ENCODE measurements around the gene STK32C. TPM values are rescaled to one million over a fixed set of nuclear protein-coding genes. Genes with fewer than 3 reads are reported as not detected.

STK32C gene
- total RNA-seq, 1 donor from 2014 or later = 15.2 TPM

GRCh38 chr10:132282667-132283603 lies 24.8 kb downstream of the STK32C start:
- no peak for DNase-seq
- Mint-ChIP-seq H3K27ac (no peak overlapping the region), H3K9me3 (no peaks in the 10 kb centered on the region), H3K4me1 (peaks cover 3% of the 10 kb centered on the region), H3K36me3 (ENCODE audit: low read depth) (no peaks in the 10 kb centered on the region), H3K27me3 (peaks cover 9% of the 10 kb centered on the region), H3K4me3 (no peak overlapping the region)
- intact Hi-C loops (cut with micrococcal nuclease) = no loop called here

GRCh38 chr10:132281915-132282666 lies 25.7 kb downstream of the STK32C start:
- Mint-ChIP-seq H3K27me3 (peaks cover 4% of the 10 kb centered on the region), H3K36me3 (ENCODE audit: low read depth) (no peaks in the 10 kb centered on the region), H3K4me1 (peaks cover 3% of the 10 kb centered on the region), H3K27ac (no peak overlapping the region), H3K4me3 (no peak overlapping the region), H3K9me3 (no peaks in the 10 kb centered on the region)
- intact Hi-C loops (cut with micrococcal nuclease) = no loop called here
- no peak for DNase-seq

GRCh38 chr10:132280646-132281074 lies 27.1 kb downstream of the STK32C start:
- DNase-seq = no peak
- no peak overlapping the region for H3K27ac Mint-ChIP-seq
- H3K9me3 Mint-ChIP-seq = no peaks in the 10 kb centered on the region
- peaks cover 3% of the 10 kb centered on the region for H3K4me1 Mint-ChIP-seq
- H3K36me3 Mint-ChIP-seq (ENCODE audit: low read depth) = no peaks in the 10 kb centered on the region
- intact Hi-C loops (cut with micrococcal nuclease) = no loop called here
- H3K4me3 Mint-ChIP-seq = no peak overlapping the region
- H3K27me3 Mint-ChIP-seq = peaks cover 3% of the 10 kb centered on the region

- no peaks in the 10 kb centered on the region for H3K27me3 Mint-ChIP-seq
- H3K36me3 Mint-ChIP-seq (ENCODE audit: low read depth) = no peaks in the 10 kb centered on the region
- no peak for DNase-seq
- intact Hi-C loops (cut with micrococcal nuclease) = no loop called here
- H3K27ac Mint-ChIP-seq = no peak overlapping the region
- H3K4me3 Mint-ChIP-seq = no peak overlapping the region
- peaks cover 3% of the 10 kb centered on the region for H3K4me1 Mint-ChIP-seq
- no peaks in the 10 kb centered on the region for H3K9me3 Mint-ChIP-seq
Observed at GRCh38 chr10:132279873-132280645, 27.7 kb downstream of the STK32C start.

GRCh38 chr10:132277311-132277741 lies 30.4 kb downstream of the STK32C start:
- Mint-ChIP-seq H3K36me3 (ENCODE audit: low read depth) (no peaks in the 10 kb centered on the region), H3K9me3 (no peaks in the 10 kb centered on the region), H3K4me3 (no peak overlapping the region), H3K4me1 (peaks cover 3% of the 10 kb centered on the region), H3K27me3 (no peaks in the 10 kb centered on the region), H3K27ac (no peak overlapping the region)
- intact Hi-C loops (cut with micrococcal nuclease) = no loop called here
- DNase-seq = no peak

- H3K27me3 Mint-ChIP-seq = no peaks in the 10 kb centered on the region
- no peaks in the 10 kb centered on the region for H3K36me3 Mint-ChIP-seq (ENCODE audit: low read depth)
- H3K9me3 Mint-ChIP-seq = no peaks in the 10 kb centered on the region
- intact Hi-C loops (cut with micrococcal nuclease) = no loop called here
- H3K4me3 Mint-ChIP-seq = no peak overlapping the region
- peaks cover 3% of the 10 kb centered on the region for H3K4me1 Mint-ChIP-seq
- no peak overlapping the region for H3K27ac Mint-ChIP-seq
- DNase-seq = no peak
Observed at GRCh38 chr10:132276706-132277105, 31.0 kb downstream of the STK32C start.

- no peak overlapping the region for H3K27ac Mint-ChIP-seq
- no peaks in the 10 kb centered on the region for H3K36me3 Mint-ChIP-seq (ENCODE audit: low read depth)
- no peak for DNase-seq
- no peaks in the 10 kb centered on the region for H3K27me3 Mint-ChIP-seq
- intact Hi-C loops (cut with micrococcal nuclease) = no loop called here
- H3K9me3 Mint-ChIP-seq = no peaks in the 10 kb centered on the region
- H3K4me3 Mint-ChIP-seq = no peak overlapping the region
- H3K4me1 Mint-ChIP-seq = peaks cover 3% of the 10 kb centered on the region
Observed at GRCh38 chr10:132276179-132276675, 31.5 kb downstream of the STK32C start.

GRCh38 chr10:132275426-132276178 lies 32.1 kb downstream of the STK32C start:
- DNase-seq = no peak
- Mint-ChIP-seq H3K4me3 (no peak overlapping the region), H3K36me3 (ENCODE audit: low read depth) (no peaks in the 10 kb centered on the region), H3K9me3 (no peaks in the 10 kb centered on the region), H3K27me3 (no peaks in the 10 kb centered on the region), H3K4me1 (peaks cover 1% of the 10 kb centered on the region), H3K27ac (no peak overlapping the region)
- intact Hi-C loops (cut with micrococcal nuclease) = no loop called here

GRCh38 chr10:132274986-132275385 lies 32.8 kb downstream of the STK32C start:
- H3K4me1 Mint-ChIP-seq = peaks cover 1% of the 10 kb centered on the region
- H3K27ac Mint-ChIP-seq = no peak overlapping the region
- no peaks in the 10 kb centered on the region for H3K9me3 Mint-ChIP-seq
- intact Hi-C loops (cut with micrococcal nuclease) = no loop called here
- no peaks in the 10 kb centered on the region for H3K27me3 Mint-ChIP-seq
- no peak overlapping the region for H3K4me3 Mint-ChIP-seq
- no peak for DNase-seq
- no peaks in the 10 kb centered on the region for H3K36me3 Mint-ChIP-seq (ENCODE audit: low read depth)

- no peak overlapping the region for H3K27ac Mint-ChIP-seq
- intact Hi-C loops (cut with micrococcal nuclease) = no loop called here
- DNase-seq = no peak
Observed at GRCh38 chr10:132274581-132274980, 33.2 kb downstream of the STK32C start.

GRCh38 chr10:132273966-132274365 lies 33.8 kb downstream of the STK32C start:
- Mint-ChIP-seq H3K36me3 (ENCODE audit: low read depth) (no peaks in the 10 kb centered on the region), H3K27ac (no peak overlapping the region), H3K9me3 (no peaks in the 10 kb centered on the region), H3K27me3 (no peaks in the 10 kb centered on the region), H3K4me1 (peaks cover 1% of the 10 kb centered on the region), H3K4me3 (no peak overlapping the region)
- intact Hi-C loops (cut with micrococcal nuclease) = no loop called here
- DNase-seq = no peak

More at GRCh38 chr10:132274581-132274980, 33.2 kb downstream of the STK32C start:
- H3K4me1 Mint-ChIP-seq = peaks cover 1% of the 10 kb centered on the region
- H3K36me3 Mint-ChIP-seq (ENCODE audit: low read depth) = no peaks in the 10 kb centered on the region
- H3K27me3 Mint-ChIP-seq = no peaks in the 10 kb centered on the region
- no peak overlapping the region for H3K4me3 Mint-ChIP-seq
- no peaks in the 10 kb centered on the region for H3K9me3 Mint-ChIP-seq

- no peak for DNase-seq
- peaks cover 1% of the 10 kb centered on the region for H3K4me1 Mint-ChIP-seq
- no peak overlapping the region for H3K27ac Mint-ChIP-seq
- no peaks in the 10 kb centered on the region for H3K27me3 Mint-ChIP-seq
- H3K9me3 Mint-ChIP-seq = peaks cover 4% of the 10 kb centered on the region
- intact Hi-C loops (cut with micrococcal nuclease) = no loop called here
- no peak overlapping the region for H3K4me3 Mint-ChIP-seq
- no peaks in the 10 kb centered on the region for H3K36me3 Mint-ChIP-seq (ENCODE audit: low read depth)
Observed at GRCh38 chr10:132273304-132273944, 34.3 kb downstream of the STK32C start.

Measured in activated CD4-positive, alpha-beta T cell treated with anti-CD3 and anti-CD28 coated beads, Interleukin-2, amount 10 ng/mL, durations not matched to agents 24 days and 14 days (primary cell).